GM03348 (cell line): Measurements from ENCODE around the gene ZNF618.

Experiments
- DNase-seq: peaks from one replicate; pipeline ENCODE4 v3.0.0; 2012; ENCODE audit warnings: low spot score

Gene ZNF618

DNA sequence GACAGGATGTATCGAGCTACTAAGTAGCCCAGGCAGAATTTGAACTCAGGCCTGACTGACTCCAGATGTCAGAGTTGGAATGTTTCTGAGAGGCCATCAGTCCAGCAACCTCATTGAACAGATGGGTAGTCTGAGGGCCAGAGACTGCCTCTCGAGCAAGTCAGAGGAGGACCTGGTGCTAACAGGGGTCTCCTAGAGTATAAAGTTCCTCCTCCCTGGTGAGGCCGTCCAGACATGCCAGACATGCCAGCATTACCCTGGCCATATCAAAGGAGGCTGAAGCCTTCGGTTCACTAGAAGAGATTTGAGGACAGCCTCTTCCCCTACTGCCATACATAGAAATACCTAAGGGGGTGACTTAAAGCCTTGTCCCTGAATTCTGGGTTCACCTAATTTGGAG, 81.2 kb downstream of the ZNF618 start:
- no peak for DNase-seq

- peak; percentile 87 for DNase-seq
These were observed 81.8 kb downstream of the ZNF618 start for GRCh38 chr9:113957821-113958341.

GRCh38 chr9:113958556-113958955, 82.4 kb downstream of the ZNF618 start:
- no peak for DNase-seq

DNA sequence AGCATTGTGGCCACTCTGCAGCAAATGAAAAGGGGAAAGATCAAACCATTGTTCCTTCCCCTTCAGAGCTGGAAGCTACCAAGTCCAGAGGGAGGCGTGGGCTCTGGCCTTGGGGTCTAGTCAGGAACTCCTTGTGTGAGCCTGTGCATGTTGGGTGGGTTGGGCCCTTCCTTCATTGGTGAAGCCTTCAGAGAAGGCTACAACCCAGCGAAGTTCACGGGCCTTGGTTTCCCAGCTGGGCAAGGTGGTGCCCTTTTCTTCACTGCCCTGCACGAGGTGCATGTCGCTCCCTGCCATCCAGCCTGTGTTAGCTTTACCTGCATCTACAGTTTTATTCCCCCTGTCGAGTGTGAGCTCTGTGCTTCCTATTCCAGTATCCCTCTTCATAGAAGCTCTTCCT, 84.7 kb downstream of the ZNF618 start:
- DNase-seq = no peak

DNA sequence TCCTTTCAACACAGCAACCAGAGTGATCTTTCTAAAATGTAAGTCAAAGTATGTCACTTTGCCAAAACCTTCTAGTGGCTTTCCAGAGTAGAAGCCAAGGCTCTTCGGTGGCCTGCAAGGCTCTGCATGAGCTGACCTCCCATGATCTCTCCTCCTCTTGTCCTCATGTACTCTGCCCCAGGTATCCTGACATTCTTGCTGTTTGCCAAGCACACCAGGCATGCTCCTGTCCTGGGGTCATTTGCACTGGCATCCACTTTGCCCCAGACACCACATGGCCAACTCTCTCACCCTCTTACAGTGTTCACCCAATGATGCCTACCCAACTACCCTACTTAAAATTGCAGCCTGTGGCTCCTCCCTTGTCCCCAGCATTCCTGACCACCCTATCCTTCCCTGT, 86.3 kb downstream of the ZNF618 start:
- DNase-seq = no peak

DNA sequence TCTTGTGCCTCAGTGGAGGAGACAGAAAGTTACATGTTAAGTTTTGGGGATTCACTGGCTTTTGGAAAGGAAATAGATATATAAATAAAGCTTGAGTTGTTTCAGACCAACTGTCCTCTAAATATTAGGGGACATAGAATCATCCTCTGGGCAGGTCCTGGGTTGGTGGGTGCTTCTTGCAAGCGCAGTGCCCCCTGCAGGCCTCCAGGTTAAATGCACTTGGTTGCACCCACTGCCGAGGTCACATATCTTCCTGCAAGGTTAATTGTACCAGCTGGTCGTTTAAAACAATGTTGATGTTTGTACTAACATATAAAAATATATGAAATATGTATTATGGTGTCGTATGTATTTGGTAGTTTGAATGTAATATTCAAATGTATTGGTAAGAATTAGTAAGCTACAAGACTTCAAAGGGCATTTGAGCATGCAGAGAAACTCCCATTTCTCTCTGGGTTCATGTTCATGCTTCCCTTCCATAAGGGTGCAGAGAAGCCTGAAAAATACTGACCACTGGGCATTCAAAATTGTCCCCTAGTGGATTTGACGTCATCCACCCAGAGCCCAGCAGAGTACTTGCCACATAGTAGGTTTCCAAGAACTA, 87.0 kb downstream of the ZNF618 start:
- peak; percentile 65 for DNase-seq

DNA sequence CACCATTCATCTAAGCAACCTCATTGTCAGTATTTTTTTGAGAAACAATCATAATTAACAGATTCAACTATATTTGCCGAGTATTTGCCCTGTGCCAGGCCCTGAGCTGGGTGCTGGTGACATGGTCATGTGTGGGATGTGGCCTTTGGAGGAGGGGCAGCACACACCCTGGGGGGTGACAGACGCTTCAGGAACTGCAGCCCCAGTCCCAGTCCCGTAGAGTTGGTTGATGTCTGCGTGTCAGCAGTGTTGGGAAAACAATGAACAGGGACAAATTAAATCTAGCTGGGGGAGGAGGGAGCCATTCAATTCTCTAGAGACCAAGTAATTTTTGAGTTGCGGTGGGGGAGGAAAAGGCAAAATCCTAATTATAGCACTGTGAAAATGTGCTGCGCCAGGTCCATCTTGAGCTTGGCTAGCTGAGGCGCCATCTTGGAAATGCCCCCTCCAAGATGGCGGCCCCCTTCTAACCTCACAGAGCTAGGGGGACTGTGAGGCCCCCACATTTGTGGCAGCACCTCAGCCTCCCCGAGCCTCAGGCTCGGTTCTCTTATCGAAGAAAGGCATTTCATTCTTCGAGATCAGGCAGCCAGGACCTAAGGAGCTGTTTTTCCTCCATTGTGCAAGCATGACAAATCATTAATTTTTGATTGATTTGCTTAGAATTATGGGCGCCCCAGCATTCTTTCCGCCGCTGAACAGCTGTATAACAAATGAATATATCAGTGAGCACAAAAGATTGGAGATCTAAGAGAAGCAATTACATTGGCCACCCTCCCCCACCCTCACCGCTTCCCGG, 87.8 kb downstream of the ZNF618 start:
- DNase-seq = no peak

DNA sequence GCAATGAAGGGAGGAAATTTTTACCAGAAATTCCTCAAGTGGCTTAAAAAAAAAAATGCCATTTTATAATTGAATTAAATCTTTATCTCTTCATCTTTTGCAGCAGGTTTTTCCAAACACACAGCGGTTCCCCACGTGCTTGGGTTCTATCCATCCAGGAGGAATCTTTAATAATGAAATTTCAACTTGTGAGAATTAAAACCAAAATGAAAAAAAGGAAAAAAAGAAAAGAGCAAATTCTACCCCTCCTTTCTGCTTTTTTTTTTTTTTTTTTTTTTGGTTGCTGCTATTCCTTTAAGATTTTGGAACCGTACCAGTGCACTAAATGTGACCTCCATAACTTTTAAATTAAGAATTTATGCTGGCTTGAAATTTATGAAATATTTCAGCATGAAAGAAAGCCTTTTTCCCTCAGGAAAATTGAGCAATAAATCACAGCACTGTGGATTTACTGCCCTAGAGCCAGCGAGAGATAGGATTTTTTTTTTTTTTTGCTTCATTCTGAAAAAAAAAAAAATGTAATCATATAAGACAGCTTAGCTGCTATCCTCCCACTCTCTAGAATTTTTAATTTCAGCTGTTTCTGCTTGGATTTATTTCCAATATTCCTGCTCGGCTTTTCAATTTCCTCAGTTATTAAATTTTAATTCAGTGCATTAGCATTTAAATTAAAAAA, 88.5 kb downstream of the ZNF618 start:
- DNase-seq = peak; percentile 28

GRCh38 chr9:113966394-113966793, 90.3 kb downstream of the ZNF618 start:
- no peak for DNase-seq

DNA sequence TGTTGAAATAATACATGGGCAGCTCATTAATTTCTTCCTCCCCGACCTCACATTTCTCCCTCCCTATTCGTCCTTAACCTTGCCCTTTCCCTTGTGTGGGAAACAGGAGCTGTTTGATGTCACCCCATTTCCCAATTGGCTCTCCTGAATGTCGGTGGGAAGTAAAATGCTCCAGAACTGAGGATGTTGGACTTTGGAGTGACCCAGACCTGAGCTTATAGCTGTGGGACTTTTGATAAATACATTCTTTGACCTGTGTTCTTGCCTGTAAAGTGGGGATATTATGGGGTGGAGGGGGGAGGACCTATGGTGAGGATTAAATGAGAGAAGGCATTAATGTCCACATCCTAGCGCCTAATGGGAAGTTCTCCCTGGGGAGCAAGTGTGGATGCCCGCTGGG, 91.3 kb downstream of the ZNF618 start:
- DNase-seq = no peak

DNA sequence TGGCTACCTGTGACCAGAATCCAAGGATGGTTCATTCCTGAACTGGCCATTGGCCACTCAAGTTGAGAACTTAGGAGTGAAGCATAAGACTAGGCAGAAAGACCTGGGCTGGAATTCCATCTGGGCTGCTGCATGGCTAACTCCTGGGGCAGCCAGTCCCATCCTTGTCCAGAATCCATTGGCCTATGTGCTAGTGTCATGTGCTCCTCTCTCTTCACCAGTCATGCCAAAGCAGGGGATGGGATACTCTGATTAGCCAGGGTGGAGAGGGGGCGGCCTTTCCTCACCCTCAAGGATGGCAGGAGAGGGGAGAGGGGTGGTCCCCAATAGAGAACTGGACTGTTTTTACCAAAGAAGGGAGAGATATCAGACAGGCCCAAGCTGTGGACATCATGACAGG, 93.2 kb downstream of the ZNF618 start:
- no peak for DNase-seq

DNA sequence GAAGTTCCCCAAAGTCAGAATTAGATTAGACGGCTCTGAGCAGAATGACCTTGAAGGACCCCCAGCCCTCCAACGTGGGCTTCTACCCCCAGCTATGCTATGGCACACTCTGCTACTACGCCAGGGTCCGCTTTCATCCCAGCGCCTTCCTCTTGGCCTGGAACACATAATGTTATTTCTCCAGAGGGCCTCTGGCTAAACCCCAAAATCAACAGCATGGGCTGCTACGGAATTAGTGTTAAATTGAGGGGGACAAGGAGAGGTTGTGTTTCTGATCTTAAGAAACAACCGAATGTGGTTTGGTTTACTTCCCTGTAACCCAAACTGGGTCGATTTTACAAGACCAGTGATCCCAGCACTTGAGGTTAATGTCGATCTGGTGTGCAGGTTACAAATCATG, 97.1 kb downstream of the ZNF618 start:
- DNase-seq = no peak

DNA sequence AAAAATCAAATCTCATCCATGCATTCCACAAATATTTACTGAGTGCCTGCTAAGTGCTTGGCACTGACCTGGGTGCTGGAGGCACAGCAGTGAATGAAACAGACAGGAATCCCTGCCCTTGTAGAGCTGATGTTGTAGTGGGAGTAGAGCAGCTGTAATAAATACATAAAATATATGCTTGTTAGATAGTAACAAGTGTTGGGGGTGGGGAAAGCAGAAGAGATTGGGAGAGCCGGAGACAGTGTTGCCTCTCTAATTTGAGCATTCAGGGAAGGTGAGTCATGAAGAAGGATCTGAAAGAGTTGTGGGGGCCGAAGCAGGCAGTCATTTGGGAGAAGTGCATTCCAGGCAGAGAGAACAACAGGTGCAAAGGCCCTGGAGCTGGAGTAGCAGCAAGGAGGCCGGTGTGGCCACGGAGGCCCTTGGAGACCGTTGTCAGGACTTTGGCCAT, 97.9 kb downstream of the ZNF618 start:
- DNase-seq = peak; percentile 69

GRCh38 chr9:113976915-113977314, 100.8 kb downstream of the ZNF618 start:
- no peak for DNase-seq

- DNase-seq = no peak
These were observed 102.7 kb downstream of the ZNF618 start for GRCh38 chr9:113978725-113979342.

DNA sequence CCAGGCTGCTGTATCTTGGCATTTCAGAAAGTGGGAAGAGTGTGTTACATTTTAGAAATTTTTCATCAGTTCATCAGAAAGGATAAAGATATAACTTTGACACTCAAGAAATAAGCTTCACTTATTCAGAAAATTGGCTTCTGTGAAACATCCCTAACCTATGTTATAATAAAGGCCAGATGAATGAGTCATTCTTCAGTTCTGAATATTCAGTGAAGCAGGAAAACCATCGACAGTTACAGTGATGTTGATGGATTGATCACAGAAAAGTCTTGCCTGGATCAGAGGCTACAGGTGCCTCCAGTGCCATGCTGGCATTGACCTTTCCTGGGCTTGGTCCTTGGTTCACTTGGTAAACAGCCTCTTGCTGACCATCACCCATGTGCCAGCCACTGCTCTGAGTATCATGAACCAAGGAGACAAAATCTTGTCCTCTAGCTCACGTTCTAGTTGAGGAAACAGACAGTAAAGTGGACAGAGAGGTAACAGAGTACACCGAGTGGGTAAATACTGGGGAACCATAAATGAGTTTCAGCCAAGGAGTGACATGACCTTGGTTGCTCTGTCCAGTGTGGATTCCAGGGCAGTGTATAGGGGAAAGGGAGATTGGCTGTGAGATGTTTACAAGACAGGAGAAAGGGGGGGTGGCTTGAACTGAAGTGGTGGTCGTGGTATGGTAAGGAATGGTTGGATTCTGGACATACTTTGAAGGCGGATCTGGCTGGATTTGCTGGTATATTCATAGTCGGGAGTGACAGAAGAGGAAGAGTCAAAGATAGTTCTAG, 103.4 kb downstream of the ZNF618 start:
- DNase-seq = peak; percentile 55

DNA sequence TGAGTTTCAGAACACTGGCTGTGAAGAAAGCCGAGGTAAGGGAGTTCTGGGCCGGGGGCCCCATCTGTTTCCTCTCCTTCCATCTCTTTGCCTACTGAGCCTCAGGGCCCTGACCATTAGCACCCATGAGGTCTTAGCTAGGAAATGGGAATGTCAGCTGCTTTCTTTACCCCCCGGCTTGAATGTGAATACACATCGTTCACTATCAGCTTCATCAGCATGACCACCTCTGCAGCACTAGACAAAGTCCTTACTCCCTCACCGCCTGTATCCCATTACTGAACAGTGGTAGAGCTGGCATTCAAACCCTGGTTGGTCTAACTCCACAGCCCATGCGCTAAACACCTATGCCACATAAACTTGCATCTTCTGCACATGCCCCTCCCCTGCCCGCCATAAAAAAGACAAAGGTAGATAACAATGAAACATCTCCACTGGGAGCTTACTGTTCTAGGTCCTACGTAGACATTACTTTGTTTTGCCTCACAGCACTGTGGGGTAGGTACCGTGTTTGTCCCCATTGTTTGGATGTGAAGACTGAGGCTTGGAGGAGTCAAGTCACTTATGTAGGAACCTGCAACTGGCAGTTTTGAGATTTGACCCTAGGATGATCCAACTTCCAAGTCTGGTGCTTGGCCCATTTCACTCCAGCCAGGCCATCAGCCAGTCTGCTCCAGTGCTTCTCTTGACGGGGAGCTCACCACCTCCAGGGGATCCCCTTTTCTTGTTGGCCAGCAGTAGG, 108.7 kb downstream of the ZNF618 start:
- no peak for DNase-seq

DNA sequence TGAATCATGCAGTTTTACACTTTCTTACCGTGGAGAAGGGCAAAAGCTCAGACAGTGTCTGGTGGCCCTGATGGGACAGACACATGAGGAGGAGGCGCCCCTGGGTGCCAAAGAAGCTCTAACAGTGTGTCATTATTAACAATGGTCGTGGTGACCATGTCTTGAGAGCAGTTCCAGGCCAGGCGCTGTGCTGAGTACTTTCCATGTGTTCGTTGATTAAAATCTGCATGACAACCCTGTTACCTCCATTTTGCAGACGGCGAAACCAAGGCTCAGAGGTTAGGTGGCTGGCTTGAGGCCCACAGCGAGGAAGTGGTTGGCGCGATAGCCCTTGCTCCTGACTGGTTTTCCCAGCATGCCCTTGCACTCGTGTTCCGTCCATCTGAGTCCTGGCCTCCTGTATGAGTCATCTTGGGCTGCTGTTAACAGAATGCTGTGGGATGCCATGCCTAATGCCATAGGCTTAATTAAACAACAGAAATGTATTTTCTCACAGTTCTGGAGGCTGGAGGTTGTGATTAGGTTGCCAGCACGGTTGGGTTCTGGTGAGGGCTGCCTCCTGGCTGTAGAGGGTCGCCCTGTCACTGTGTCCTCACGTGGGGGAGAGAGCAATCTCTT, 110.0 kb downstream of the ZNF618 start:
- DNase-seq = no peak

GRCh38 chr9:113986931-113987330, 110.8 kb downstream of the ZNF618 start:
- DNase-seq = no peak

- DNase-seq = no peak
These were observed 111.4 kb downstream of the ZNF618 start for GRCh38 chr9:113987526-113987925.
